Kidney (tissue), 14 donors: Measurements from ENCODE around the gene GRIK2. TPM values are rescaled to one million over a fixed set of nuclear protein-coding genes. Genes with fewer than 3 reads are reported as not detected.

Source experiments
- DNase-seq, 5 donors: peaks; one replicate each; pipeline ENCODE4 v3.0.0-alpha.2; 2013 to 2020
- FAIRE-seq: peaks from 2 replicates; lab custom pipeline; 2012; peaks lifted over from hg19 to GRCh38; lab: Jason Lieb, UNC
- H3K27ac ChIP-seq, 2 donors: one replicate each; pipeline ENCODE4 v1.7.0; 2013; ENCODE audit warnings: low read depth in 2 of 2, low read length in 2 of 2, inconsistent platforms in 1 of 2
- H3K27me3 ChIP-seq: one replicate; pipeline ENCODE4 v1.7.1; 2013; ENCODE audit warnings: low read length, inconsistent platforms; ENCODE audit not compliant: control insufficient read depth, insufficient read depth
- H3K36me3 ChIP-seq, 3 donors: one replicate each; pipeline versions ENCODE4 v1.7.0 to v1.7.1; 2013; ENCODE audit warnings: low read length in 3 of 3, control low read depth in 1 of 3, inconsistent platforms in 1 of 3; ENCODE audit not compliant: insufficient read depth in 3 of 3, control insufficient read depth in 2 of 3
- H3K4me1 ChIP-seq, 3 donors: one replicate each; pipeline versions ENCODE4 v1.7.0 to v1.7.1; 2013; ENCODE audit warnings: low read length in 3 of 3, inconsistent platforms in 1 of 3, low read depth in 1 of 3; ENCODE audit not compliant: control insufficient read depth in 2 of 3, insufficient read depth in 2 of 3
- H3K4me3 ChIP-seq, 3 donors: one replicate each; pipeline versions ENCODE4 v1.7.0 to v1.8.1; 2013; ENCODE audit warnings: low read length in 3 of 3, control low read depth in 1 of 3, inconsistent platforms in 1 of 3
- H3K9ac ChIP-seq, 3 donors: one replicate each; pipeline versions ENCODE4 v1.7.0 to v1.7.1; 2013; ENCODE audit warnings: low read length in 3 of 3, control low read depth in 1 of 3, inconsistent platforms in 1 of 3
- H3K9me3 ChIP-seq, 3 donors: one replicate each; pipeline versions ENCODE4 v1.7.0 to v1.7.1; 2013; ENCODE audit warnings: low read length in 3 of 3, control low read depth in 1 of 3, inconsistent platforms in 1 of 3; ENCODE audit not compliant: control insufficient read depth in 2 of 3, insufficient read depth in 1 of 3
- intact Hi-C: fragments of 100-400 bp; cut with DNase I; formaldehyde crosslinking; loops from one replicate; pipeline ENCODE4 v1.11.1; 2022
- polyA plus RNA-seq: library from polyadenylated mRNA; stranded (reverse); fragments of 350-450 nt; fragmentation: Illumina TruSeq; extraction: RNeasy Lipid Tissue Mini Kit (QIAGEN cat#74804); gene quantifications from one replicate; pipeline ENCODE4 v1.2.3, GENCODE V29; 2014; ENCODE audit warnings: low read depth, low replicate concordance; ENCODE audit not compliant: insufficient read depth
- total RNA-seq: library from RNA; stranded (reverse); fragmentation: NEBNext Ultra II Directional; extraction: Animal tissue kit (Norgen Biotek cat#: 25700); gene quantifications from one replicate; pipeline ENCODE4 v1.2.1, GENCODE V29; 2021
- TF ChIP-seq, protein P1 (sequence below): IDR thresholded peaks from 3 replicates; pipeline ENCODE4 v1.5.1; 2012; ENCODE audit warnings: mild to moderate bottlenecking, moderate library complexity, borderline replicate concordance; ENCODE audit not compliant: insufficient read depth; ENCODE audit errors: extremely low read depth
- donor health status: control.
- donor health status: control.
- donor health status: control.
- donor health status: control.
- donor health status: control.
- donor health status: DM: yes; HTN: yes; CAD: no.
- donor health status: Normal renal cell carcinoma (clear cell type).

GRIK2 gene
- total and polyA plus RNA-seq, 2 donors from 2014 or later: 0.82 to 1.4 TPM

DNA sequence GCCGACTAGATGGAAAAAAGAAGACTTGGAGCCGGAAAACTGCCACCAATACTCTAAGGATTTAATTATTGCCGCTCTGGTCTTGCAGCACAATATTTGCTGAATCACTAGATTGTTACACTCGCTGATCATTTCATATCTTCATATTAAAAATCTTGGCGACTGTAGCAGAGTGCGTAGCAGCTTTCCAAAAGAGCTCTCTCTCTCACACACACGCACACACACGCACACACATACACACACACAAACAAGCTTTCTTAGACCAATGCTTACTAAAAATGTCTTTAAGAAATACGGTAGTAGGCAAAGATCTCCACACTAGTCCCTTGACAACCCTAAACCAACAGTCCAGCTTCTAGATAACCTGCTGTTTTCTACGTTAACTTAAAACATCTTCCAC lies 7.7 kb downstream of the GRIK2 start:
- H3K4me3 ChIP-seq: no peak overlapping the region
- no peaks in the 10 kb centered on the region for H3K9me3 ChIP-seq
- intact Hi-C loops: no loop called here
- FAIRE-seq (no peak), DNase-seq (no peak)
- peaks cover 0 to 3% (median 0%) of the 10 kb centered on the region in 3 donors for H3K4me1 ChIP-seq
- H3K27me3 ChIP-seq: peaks cover 34% of the 10 kb centered on the region
- H3K27ac ChIP-seq: no peak overlapping the region
- TF ChIP-seq, protein P1, sequence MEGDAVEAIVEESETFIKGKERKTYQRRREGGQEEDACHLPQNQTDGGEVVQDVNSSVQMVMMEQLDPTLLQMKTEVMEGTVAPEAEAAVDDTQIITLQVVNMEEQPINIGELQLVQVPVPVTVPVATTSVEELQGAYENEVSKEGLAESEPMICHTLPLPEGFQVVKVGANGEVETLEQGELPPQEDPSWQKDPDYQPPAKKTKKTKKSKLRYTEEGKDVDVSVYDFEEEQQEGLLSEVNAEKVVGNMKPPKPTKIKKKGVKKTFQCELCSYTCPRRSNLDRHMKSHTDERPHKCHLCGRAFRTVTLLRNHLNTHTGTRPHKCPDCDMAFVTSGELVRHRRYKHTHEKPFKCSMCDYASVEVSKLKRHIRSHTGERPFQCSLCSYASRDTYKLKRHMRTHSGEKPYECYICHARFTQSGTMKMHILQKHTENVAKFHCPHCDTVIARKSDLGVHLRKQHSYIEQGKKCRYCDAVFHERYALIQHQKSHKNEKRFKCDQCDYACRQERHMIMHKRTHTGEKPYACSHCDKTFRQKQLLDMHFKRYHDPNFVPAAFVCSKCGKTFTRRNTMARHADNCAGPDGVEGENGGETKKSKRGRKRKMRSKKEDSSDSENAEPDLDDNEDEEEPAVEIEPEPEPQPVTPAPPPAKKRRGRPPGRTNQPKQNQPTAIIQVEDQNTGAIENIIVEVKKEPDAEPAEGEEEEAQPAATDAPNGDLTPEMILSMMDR: no peak
- H3K9ac ChIP-seq: no peak overlapping the region
- H3K36me3 ChIP-seq: no peaks in the 10 kb centered on the region

DNA sequence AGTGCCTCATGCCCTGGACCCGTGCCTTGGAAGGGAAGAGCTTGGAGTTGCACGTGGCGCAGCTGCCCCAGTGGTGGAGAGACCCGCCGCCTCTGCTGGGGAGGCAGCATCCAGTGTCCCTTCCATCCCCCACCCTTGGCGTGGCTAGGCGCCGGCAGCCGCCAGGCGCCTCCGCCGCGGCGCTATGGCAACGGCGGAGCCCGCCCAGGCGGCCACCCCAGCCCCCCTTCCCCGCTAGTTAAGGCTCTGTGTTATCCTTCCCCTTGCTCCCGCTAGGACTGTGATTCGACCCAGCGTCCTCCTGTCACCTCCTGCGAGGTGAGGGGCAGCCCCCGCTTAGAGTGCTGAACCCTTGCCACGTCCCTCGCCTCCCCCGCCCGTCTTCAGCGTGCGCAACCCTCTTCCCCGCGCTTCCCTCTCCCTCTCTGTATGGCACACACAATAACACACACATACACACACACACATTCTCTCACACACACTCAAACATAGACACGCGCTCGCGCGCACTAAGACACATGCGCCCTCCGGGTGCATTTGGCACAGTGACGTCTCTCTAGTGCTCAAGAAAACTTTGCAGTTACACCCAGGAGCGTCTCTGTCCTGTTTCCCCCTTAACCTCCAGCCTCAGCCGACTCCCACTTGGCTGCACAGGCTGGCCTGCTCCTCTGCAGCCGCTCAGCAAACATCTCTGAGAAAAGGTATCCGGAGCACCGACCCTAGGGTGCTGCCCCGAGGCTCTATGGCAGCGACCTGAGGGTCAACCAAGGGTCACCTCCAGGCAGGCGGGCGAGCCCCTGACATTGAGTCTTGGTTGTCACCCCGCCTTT lies 8.5 kb downstream of the GRIK2 start:
- Histone ChIP-seq H3K9ac (no peak overlapping the region), H3K9me3 (no peaks in the 10 kb centered on the region), H3K27me3 (peaks cover 34% of the 10 kb centered on the region), H3K27ac (no peak overlapping the region), H3K4me3 (peak overlapping the region in 1 of 3 donors; percentile 44), H3K4me1 (peaks cover 0 to 3% (median 0%) of the 10 kb centered on the region in 3 donors), H3K36me3 (no peaks in the 10 kb centered on the region)
- peak in 4 of 5 donors; percentile 73 to 84 (median 79) for DNase-seq
- FAIRE-seq: no peak
- intact Hi-C loops: no loop called here
- TF ChIP-seq, protein P1: no peak

DNA sequence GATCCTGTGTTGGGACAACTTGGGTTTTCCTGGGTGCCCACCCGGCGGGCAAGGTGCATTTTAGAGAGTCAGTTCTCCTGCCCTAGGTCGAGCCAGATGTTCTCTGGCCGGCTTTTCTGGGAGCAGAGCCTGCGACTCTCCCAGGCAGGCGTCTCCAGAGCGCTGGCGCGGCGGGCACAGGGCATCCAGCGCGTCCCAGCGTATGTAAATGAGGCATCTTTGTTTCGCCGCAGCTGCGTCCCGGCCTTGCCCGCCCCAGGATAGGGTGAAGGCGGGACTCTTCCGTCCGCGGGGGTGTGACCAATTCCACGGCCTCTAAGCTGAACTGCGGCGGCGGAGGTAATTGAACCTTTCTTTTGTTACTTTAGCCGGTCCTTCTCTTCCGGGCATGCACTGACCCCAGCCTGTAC lies 9.1 kb downstream of the GRIK2 start:
- Histone ChIP-seq H3K9ac (no peak overlapping the region), H3K27ac (no peak overlapping the region), H3K36me3 (no peaks in the 10 kb centered on the region), H3K9me3 (no peaks in the 10 kb centered on the region), H3K27me3 (peaks cover 33% of the 10 kb centered on the region), H3K4me3 (no peak overlapping the region), H3K4me1 (peaks cover 0 to 3% (median 0%) of the 10 kb centered on the region in 3 donors)
- FAIRE-seq: no peak
- intact Hi-C loops: no loop called here
- TF ChIP-seq, protein P1: no peak
- DNase-seq: peak in 4 of 5 donors; percentile 52 to 74 (median 58)
